Measurements from ENCODE around the gene XPO6. TPM values are rescaled to one million over a fixed set of nuclear protein-coding genes. Genes with fewer than 3 reads are reported as not detected.
"Not testable (repeated sequence)": the region's sequence is repeated elsewhere in the genome, so short reads cannot be mapped to it uniquely, and the experiment has no call there.

The XPO6 gene
- total and polyA plus RNA-seq, 2 donors: 55.0 to 85.7 TPM

DNA sequence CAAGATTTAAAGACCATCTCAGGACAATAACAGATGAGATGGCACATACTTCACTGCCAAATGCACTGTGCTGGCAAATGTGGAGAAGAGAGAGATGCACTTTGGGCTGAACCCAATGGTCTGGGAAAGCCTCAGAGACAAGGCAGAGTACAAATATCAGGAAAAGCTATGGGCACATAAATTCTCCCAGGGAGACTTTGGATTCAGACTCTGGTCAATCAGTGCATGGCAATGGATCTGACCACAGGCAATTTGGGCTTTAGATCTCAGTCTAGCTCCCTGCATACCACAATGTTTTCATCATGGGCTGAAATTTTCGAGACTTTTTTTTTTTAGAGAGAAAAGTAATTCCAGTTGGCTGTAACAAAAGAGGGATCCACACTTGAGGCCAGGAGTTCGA lies 20.0 kb upstream of the XPO6 start:
- no peak overlapping the region for H3K27ac ChIP-seq (ENCODE audit: low read depth)
- no peaks in the 10 kb centered on the region for H3K36me3 ChIP-seq (ENCODE audit: insufficient read depth)
- no peaks in the 10 kb centered on the region for H3K4me1 ChIP-seq (ENCODE audit: insufficient read depth)
- DNase-seq (ENCODE audit: extremely low spot score): no peak
- no peak overlapping the region for H3K4me3 ChIP-seq (ENCODE audit: low read depth, low read length)
- WGBS: 70% methylated on average over 2 of the region's 2 CpGs

- not testable (repeated sequence) for DNase-seq (ENCODE audit: extremely low spot score); H3K36me3 ChIP-seq (ENCODE audit: insufficient read depth); H3K27ac ChIP-seq (ENCODE audit: low read depth); H3K4me3 ChIP-seq (ENCODE audit: low read depth, low read length); H3K4me1 ChIP-seq (ENCODE audit: insufficient read depth)
- 88% methylated on average over 3 of the region's 3 CpGs for WGBS
These were observed 12.1 kb upstream of the XPO6 start for GRCh38 chr16:28223909-28224308.

- not testable (repeated sequence) for H3K27ac ChIP-seq (ENCODE audit: low read depth); H3K36me3 ChIP-seq (ENCODE audit: insufficient read depth); H3K4me1 ChIP-seq (ENCODE audit: insufficient read depth); H3K4me3 ChIP-seq (ENCODE audit: low read depth, low read length); DNase-seq (ENCODE audit: extremely low spot score)
- 87% methylated on average over 6 of the region's 6 CpGs for WGBS
These were observed 8.0 kb upstream of the XPO6 start for GRCh38 chr16:28219777-28220176.

DNA sequence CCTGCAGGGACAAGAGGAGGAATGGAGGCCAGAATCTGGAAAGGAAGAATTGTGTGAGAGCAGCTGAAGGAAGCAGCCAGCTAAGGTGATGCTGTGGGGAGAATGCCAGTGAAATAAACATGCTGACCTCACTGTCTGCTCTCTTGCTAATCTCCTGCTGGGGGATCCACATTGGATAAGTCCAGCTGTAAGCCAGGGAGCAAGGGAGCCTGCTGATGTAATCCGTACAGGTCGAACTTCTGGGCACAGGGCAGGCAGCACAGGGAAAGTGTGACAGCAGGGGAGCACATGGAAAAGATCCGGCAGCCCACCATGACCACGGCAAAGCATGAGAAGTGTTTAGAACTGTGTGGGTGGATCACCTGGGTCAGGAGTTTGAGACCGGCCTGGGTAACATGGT lies 7.5 kb upstream of the XPO6 start:
- H3K27ac ChIP-seq (ENCODE audit: low read depth): no peak overlapping the region
- DNase-seq (ENCODE audit: extremely low spot score): no peak
- H3K4me3 ChIP-seq (ENCODE audit: low read depth, low read length): no peak overlapping the region
- no peaks in the 10 kb centered on the region for H3K4me1 ChIP-seq (ENCODE audit: insufficient read depth)
- H3K36me3 ChIP-seq (ENCODE audit: insufficient read depth): no peaks in the 10 kb centered on the region
- 79% methylated on average over 5 of the region's 5 CpGs for WGBS

GRCh38 chr16:28218109-28218508 lies 6.3 kb upstream of the XPO6 start:
- no peaks in the 10 kb centered on the region for H3K36me3 ChIP-seq (ENCODE audit: insufficient read depth)
- WGBS: 78% methylated on average over 4 of the region's 4 CpGs
- no peak overlapping the region for H3K4me3 ChIP-seq (ENCODE audit: low read depth, low read length)
- H3K27ac ChIP-seq (ENCODE audit: low read depth): no peak overlapping the region
- H3K4me1 ChIP-seq (ENCODE audit: insufficient read depth): no peaks in the 10 kb centered on the region
- no peak for DNase-seq (ENCODE audit: extremely low spot score)

GRCh38 chr16:28217326-28217725 lies 5.6 kb upstream of the XPO6 start:
- no peak overlapping the region for H3K4me3 ChIP-seq (ENCODE audit: low read depth, low read length)
- DNase-seq (ENCODE audit: extremely low spot score): no peak
- 93% methylated on average over 4 of the region's 4 CpGs for WGBS
- H3K36me3 ChIP-seq (ENCODE audit: insufficient read depth): no peaks in the 10 kb centered on the region
- H3K27ac ChIP-seq (ENCODE audit: low read depth): no peak overlapping the region
- H3K4me1 ChIP-seq (ENCODE audit: insufficient read depth): no peaks in the 10 kb centered on the region

- DNase-seq (ENCODE audit: extremely low spot score): no peak
- no peaks in the 10 kb centered on the region for H3K4me1 ChIP-seq (ENCODE audit: insufficient read depth)
- WGBS: 72% methylated on average over 3 of the region's 3 CpGs
- H3K4me3 ChIP-seq (ENCODE audit: low read depth, low read length): no peak overlapping the region
- H3K36me3 ChIP-seq (ENCODE audit: insufficient read depth): no peaks in the 10 kb centered on the region
- H3K27ac ChIP-seq (ENCODE audit: low read depth): no peak overlapping the region
These were observed 1.6 kb upstream of the XPO6 start for GRCh38 chr16:28213396-28213795.

GRCh38 chr16:28212532-28212873 lies 738 bp upstream of the XPO6 start:
- Histone ChIP-seq H3K36me3 (ENCODE audit: insufficient read depth) (no peaks in the 10 kb centered on the region), H3K4me1 (ENCODE audit: insufficient read depth) (no peaks in the 10 kb centered on the region), H3K27ac (ENCODE audit: low read depth) (no peak overlapping the region), H3K4me3 (ENCODE audit: low read depth, low read length) (peak overlapping the region; percentile 96)
- DNase-seq (ENCODE audit: extremely low spot score): no peak
- 90% methylated on average over 4 of the region's 4 CpGs for WGBS

- Histone ChIP-seq H3K4me1 (ENCODE audit: insufficient read depth) (no peaks in the 10 kb centered on the region), H3K4me3 (ENCODE audit: low read depth, low read length) (peak overlapping the region; percentile 96), H3K36me3 (ENCODE audit: insufficient read depth) (no peaks in the 10 kb centered on the region), H3K27ac (ENCODE audit: low read depth) (peak overlapping the region; percentile 85)
- no peak for DNase-seq (ENCODE audit: extremely low spot score)
- WGBS: 1% methylated on average over 33 of the region's 33 CpGs
These were observed 681 bp downstream of the XPO6 start for GRCh38 chr16:28210979-28211588.

- H3K36me3 ChIP-seq (ENCODE audit: insufficient read depth): no peaks in the 10 kb centered on the region
- H3K4me1 ChIP-seq (ENCODE audit: insufficient read depth): no peaks in the 10 kb centered on the region
- WGBS: 56% methylated on average over 5 of the region's 5 CpGs
- no peak for DNase-seq (ENCODE audit: extremely low spot score)
- H3K4me3 ChIP-seq (ENCODE audit: low read depth, low read length): peak overlapping the region; percentile 96
- H3K27ac ChIP-seq (ENCODE audit: low read depth): no peak overlapping the region
These were observed 1.5 kb downstream of the XPO6 start for GRCh38 chr16:28210264-28210663.

DNA sequence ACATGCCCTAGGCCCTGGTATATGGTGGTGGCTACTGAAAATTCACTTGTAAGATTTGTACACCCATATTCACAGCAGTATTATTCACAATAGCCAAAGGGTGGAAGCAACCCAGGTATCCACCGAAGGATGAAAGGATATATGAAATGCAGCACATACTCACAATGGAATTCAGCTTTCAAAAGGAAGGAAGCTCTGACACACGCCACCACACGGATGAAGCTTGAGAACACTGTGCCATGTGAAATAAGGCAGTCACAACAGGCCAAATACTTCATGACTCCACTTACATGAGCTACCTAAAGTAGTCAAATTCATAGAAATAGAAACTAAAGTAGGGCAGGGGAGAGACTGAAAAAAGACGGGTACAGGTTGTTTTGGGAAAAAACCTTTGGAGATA lies 2.9 kb downstream of the XPO6 start:
- H3K4me1 ChIP-seq (ENCODE audit: insufficient read depth): no peaks in the 10 kb centered on the region

DNA sequence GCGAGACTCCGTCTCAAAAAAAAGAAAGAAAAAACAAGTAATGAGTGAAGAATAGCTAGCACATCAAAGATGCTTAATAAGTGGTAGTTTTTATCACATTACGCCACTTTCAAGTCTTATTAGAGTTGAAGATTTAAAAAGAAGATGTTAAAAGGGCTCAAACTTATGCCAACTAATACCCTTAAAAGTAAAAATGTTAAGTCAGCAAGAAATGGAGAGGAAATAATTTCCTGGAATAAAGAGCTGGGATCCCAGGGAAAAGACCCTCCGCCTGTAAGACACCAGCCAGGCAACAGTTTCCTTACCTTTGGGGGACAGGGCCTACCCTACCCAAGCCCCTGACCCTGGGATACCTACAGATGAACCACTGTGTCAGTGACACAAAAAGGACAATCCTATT lies 3.6 kb downstream of the XPO6 start:
- H3K4me3 ChIP-seq (ENCODE audit: low read depth, low read length): no peak overlapping the region
- no peak overlapping the region for H3K27ac ChIP-seq (ENCODE audit: low read depth)
- DNase-seq (ENCODE audit: extremely low spot score): no peak
- WGBS: 99% methylated on average over 4 of the region's 4 CpGs
- H3K4me1 ChIP-seq (ENCODE audit: insufficient read depth): no peaks in the 10 kb centered on the region
- no peaks in the 10 kb centered on the region for H3K36me3 ChIP-seq (ENCODE audit: insufficient read depth)

More for the DNA sequence above, 2.9 kb downstream of the XPO6 start:
- no peak for DNase-seq (ENCODE audit: extremely low spot score)
- 87% methylated on average over 4 of the region's 4 CpGs for WGBS
- H3K4me3 ChIP-seq (ENCODE audit: low read depth, low read length): no peak overlapping the region
- no peaks in the 10 kb centered on the region for H3K36me3 ChIP-seq (ENCODE audit: insufficient read depth)
- no peak overlapping the region for H3K27ac ChIP-seq (ENCODE audit: low read depth)

- H3K27ac ChIP-seq (ENCODE audit: low read depth): no peak overlapping the region
- no peaks in the 10 kb centered on the region for H3K4me1 ChIP-seq (ENCODE audit: insufficient read depth)
- no peaks in the 10 kb centered on the region for H3K36me3 ChIP-seq (ENCODE audit: insufficient read depth)
- WGBS: 95% methylated on average over 2 of the region's 2 CpGs
- no peak for DNase-seq (ENCODE audit: extremely low spot score)
- H3K4me3 ChIP-seq (ENCODE audit: low read depth, low read length): no peak overlapping the region
These were observed 4.4 kb downstream of the XPO6 start for GRCh38 chr16:28207399-28207798.

DNA sequence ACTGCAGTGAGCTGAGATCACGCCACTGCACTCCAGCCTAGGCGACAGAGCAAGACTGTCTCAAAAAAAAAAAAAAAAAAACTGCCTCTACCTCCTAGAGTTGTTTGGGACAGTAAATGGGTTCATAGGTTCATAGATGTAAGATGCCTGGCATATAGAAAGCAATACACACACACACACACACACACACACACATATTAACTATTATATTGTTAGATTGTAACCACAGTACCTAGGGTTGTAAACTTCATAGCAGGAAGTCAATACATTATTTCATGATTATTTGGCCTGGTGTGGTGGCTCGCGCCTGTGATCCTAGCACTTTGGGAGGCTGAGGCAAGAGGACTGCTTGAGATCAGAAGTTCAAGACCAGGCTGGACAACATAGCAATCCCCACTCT lies 5.8 kb downstream of the XPO6 start:
- DNase-seq (ENCODE audit: extremely low spot score): no peak
- H3K4me3 ChIP-seq (ENCODE audit: low read depth, low read length): no peak overlapping the region
- no peaks in the 10 kb centered on the region for H3K4me1 ChIP-seq (ENCODE audit: insufficient read depth)
- H3K36me3 ChIP-seq (ENCODE audit: insufficient read depth): no peaks in the 10 kb centered on the region
- 97% methylated on average over 4 of the region's 4 CpGs for WGBS
- no peak overlapping the region for H3K27ac ChIP-seq (ENCODE audit: low read depth)

Measured in urinary bladder (tissue), 4 donors.